ENCODE results near the gene PMPCA. TPM values are rescaled to one million over a fixed set of nuclear protein-coding genes. Genes with fewer than 3 reads are reported as not detected.

The PMPCA gene
- total RNA-seq, 4 donors from 2014 or later = 36.4 to 59.3 (median 39.8) TPM

GRCh38 chr9:136465500-136466154 is 55.2 kb downstream of the PMPCA start:
- no peak overlapping the region for H3K4me3 ChIP-seq
- no peaks in the 10 kb centered on the region for H3K9me3 ChIP-seq
- no peaks in the 10 kb centered on the region for H3K4me1 ChIP-seq
- H3K27me3 ChIP-seq = no peaks in the 10 kb centered on the region
- peaks cover 0 to 100% of the 10 kb centered on the region in 2 donors for H3K36me3 ChIP-seq
- no peak for ATAC-seq
- TF ChIP-seq EP300 (IDR thresholded peaks at IDR 0.05) (no peak), CTCF (IDR thresholded peaks at IDR 0.05) (no peak), POLR2AphosphoS5 (IDR thresholded peaks at IDR 0.05) (no peak), POLR2A (IDR thresholded peaks at IDR 0.05) (no peak)
- H3K27ac ChIP-seq = no peak overlapping the region
- WGBS, 2 donors (ENCODE audit: low coverage in 1 of 2) = 87 to 92% methylated on average over 7 to 8 of the region's 27 CpGs

- no peak overlapping the region for H3K4me3 ChIP-seq
- no CpG with 5 or more reads among the region's 30 CpGs for WGBS, 2 donors (ENCODE audit: low coverage in 1 of 2)
- no peak for TF ChIP-seq EP300 (IDR thresholded peaks at IDR 0.05)
- TF ChIP-seq POLR2AphosphoS5 (IDR thresholded peaks at IDR 0.05) = no peak
- TF ChIP-seq POLR2A (IDR thresholded peaks at IDR 0.05) = no peak
- no peak for TF ChIP-seq CTCF (IDR thresholded peaks at IDR 0.05)
These were observed 55.7 kb downstream of the PMPCA start for GRCh38 chr9:136466155-136466541.

GRCh38 chr9:136467766-136468165 is 57.3 kb downstream of the PMPCA start:
- WGBS, 2 donors (ENCODE audit: low coverage in 1 of 2) = 74 to 80% methylated on average over 7 of the region's 15 CpGs
- no peaks in the 10 kb centered on the region for H3K27me3 ChIP-seq
- TF ChIP-seq CTCF (IDR thresholded peaks at IDR 0.05) (no peak), POLR2A (IDR thresholded peaks at IDR 0.05) (no peak), POLR2AphosphoS5 (IDR thresholded peaks at IDR 0.05) (no peak), EP300 (IDR thresholded peaks at IDR 0.05) (no peak)
- no peaks in the 10 kb centered on the region for H3K9me3 ChIP-seq
- H3K36me3 ChIP-seq = peaks cover 0 to 100% of the 10 kb centered on the region in 2 donors
- no peaks in the 10 kb centered on the region for H3K4me1 ChIP-seq
- ATAC-seq = no peak
- no peak overlapping the region for H3K27ac ChIP-seq
- H3K4me3 ChIP-seq = no peak overlapping the region

More at GRCh38 chr9:136466155-136466541, 55.7 kb downstream of the PMPCA start:
- Histone ChIP-seq H3K36me3 (peaks cover 0 to 100% of the 10 kb centered on the region in 2 donors), H3K4me1 (no peaks in the 10 kb centered on the region), H3K9me3 (no peaks in the 10 kb centered on the region), H3K27ac (no peak overlapping the region), H3K27me3 (no peaks in the 10 kb centered on the region)
- no peak for ATAC-seq

- ATAC-seq = no peak
- TF ChIP-seq CTCF (IDR thresholded peaks at IDR 0.05) = no peak
- TF ChIP-seq EP300 (IDR thresholded peaks at IDR 0.05) = no peak
- TF ChIP-seq POLR2A (IDR thresholded peaks at IDR 0.05) = no peak
- Histone ChIP-seq H3K4me1 (no peaks in the 10 kb centered on the region), H3K36me3 (peaks cover 0 to 100% of the 10 kb centered on the region in 2 donors), H3K27me3 (no peaks in the 10 kb centered on the region), H3K27ac (no peak overlapping the region), H3K9me3 (no peaks in the 10 kb centered on the region), H3K4me3 (no peak overlapping the region)
- WGBS, 2 donors (ENCODE audit: low coverage in 1 of 2) = 67% methylated on average over 1 of the region's 11 CpGs; no CpG with 5 or more reads in 1 of the 2 donors
These were observed 59.9 kb downstream of the PMPCA start for GRCh38 chr9:136470356-136470755.

GRCh38 chr9:136470792-136471469 is 60.5 kb downstream of the PMPCA start:
- TF ChIP-seq EP300 (IDR thresholded peaks at IDR 0.05) = no peak
- TF ChIP-seq POLR2A (IDR thresholded peaks at IDR 0.05) = no peak
- no peak for TF ChIP-seq CTCF (IDR thresholded peaks at IDR 0.05)
- TF ChIP-seq POLR2AphosphoS5 (IDR thresholded peaks at IDR 0.05) = no peak
- H3K9me3 ChIP-seq = no peaks in the 10 kb centered on the region
- 84 to 96% methylated on average over 5 of the region's 12 CpGs for whole genome bisulfite sequencing, 2 donors (ENCODE audit: low coverage in 1 of 2)
- H3K4me1 ChIP-seq = no peaks in the 10 kb centered on the region
- no peak overlapping the region for H3K27ac ChIP-seq
- H3K4me3 ChIP-seq = no peak overlapping the region
- peaks cover 0 to 100% of the 10 kb centered on the region in 2 donors for H3K36me3 ChIP-seq
- H3K27me3 ChIP-seq = no peaks in the 10 kb centered on the region
- no peak for ATAC-seq

All from gastroesophageal sphincter (tissue), 4 donors.